Activated CD8-positive, alpha-beta memory T cell treated with anti-CD3 and anti-CD28 coated beads for 48 hours (primary cell): ENCODE data around the gene TMEM203.
A peak's percentile ranks its signal among the peaks of the same experiment; 100 is the strongest.

Source experiments
- DNase-seq, 3 experiments: peaks; one replicate each; pipeline ENCODE4 v3.0.0-alpha.2; 2020; ENCODE audit warnings: low read depth in 2 of 3, low spot score in 2 of 3

Gene TMEM203

DNA sequence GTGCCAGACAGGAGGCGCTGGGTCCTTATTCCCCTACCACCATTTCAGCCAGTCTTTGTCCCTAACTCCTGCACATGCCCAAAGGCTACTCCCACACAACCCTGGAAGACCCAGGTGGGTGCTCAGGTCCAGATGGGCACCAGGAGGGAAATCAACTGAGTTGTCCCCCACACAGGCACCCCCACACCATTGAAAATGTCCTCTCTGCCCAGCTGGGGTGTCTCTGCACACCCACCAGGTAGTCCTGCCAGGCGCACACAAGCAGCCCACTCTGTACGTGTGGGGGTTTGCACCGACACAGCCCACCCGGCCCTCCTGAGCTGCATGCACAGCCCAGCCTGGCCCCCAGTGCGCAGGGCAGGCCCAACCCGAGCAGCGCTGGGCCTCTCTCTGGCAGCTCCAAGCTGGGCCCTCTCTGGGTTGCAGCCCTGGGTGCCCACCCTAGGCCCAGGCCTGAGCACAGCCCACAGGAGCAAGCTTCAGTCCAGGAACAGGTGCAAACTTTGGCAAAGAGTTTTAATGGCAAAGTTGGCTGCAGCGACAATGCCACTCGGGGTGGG is 14.4 kb upstream of the TMEM203 start:
- DNase-seq: no peak

DNA sequence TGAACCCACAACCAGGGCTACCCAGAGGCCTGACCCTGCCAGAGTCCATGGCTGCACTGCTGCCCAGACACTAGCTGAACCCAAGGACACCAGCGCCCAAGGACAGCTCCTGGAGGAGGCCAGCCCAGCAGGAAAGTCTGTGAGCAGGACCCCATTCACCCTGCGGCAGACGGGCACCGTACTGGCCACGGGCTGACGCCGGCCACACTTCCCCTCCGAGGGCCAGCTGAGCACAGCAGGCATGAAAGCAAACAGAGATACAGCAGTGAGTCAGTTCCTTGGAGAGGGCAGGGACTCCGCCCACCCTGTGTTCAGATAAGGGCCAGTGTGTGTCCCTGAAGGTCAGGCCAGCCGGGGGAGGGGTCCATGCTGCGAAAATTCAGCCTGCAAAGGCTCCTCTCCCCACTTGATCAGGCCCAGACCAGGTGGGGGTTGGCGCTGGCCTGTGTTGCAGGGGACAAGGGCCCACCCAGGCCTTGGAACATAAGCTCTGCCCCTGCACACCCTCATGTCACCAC is 13.4 kb upstream of the TMEM203 start:
- no peak for DNase-seq

DNA sequence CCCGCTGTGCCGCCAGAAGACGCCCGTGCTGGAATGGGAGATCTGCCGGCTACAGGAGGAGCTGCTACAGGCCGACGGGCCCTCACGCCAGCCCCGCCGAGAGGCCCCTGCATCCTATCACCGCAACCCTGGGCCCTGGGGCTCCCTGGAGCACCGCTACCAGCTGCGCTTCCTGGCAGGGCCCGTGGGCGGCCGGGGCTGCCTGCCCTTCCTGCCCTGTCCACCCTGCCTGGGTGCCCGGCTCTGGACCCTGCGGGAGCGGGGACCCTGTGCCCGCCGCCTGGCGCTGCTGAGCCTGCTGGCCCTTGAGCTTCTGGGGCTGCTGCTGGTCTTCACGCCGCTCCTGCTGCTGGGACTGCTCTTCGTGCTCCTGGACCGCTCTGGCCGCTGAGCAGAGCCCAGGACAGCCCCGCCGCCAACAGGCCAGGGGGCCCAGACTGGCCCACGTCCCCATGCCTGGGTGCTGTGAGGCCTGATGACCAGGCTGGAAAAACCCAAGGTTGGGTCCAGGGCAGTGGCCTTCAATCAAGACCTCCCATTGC is 12.8 kb upstream of the TMEM203 start:
- no peak for DNase-seq

DNA sequence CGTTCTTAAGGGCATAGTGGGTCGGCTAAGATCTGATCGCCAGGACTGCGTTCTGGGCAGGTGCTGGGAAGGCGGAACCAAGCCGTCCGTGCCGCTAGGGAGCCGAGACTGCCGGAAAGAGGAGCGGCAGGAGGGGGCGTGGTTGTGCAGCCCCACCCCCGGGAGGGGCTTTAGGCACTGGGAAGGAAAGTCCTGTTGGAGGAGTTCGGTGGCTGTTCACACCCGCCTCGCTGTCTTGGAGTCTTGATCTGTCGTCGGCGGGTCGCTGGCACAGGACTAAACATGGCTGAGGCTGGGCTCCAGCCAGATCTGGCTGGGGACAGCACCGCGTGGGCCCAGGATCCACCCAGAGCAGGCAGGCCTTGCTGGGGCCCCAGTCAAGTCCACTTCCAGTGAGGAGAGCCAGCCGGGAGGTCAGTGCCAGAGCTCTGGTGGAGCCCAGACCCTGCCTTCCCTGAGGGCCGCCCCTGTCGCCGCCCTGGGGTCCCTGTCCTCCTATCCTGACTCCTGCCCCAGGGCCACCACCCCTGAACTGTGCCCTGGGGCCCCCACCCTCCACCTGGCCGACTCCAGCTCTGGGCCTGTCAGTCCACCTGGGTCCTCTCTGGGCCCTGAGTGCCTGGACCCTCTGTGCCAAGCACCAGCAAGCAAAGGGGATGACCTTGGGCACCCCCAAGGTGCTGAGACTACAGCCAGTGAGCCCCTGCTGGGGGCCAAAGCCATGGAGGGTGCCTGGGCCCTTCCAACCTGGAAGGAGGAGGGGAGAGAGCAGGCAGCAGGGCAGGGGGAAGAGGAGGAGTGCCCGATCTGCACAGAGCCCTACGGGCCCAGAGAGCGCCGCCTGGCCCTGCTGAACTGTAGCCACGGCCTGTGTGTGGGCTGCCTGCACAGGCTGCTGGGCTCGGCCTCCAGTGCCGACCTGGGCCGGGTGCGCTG is 12.1 kb upstream of the TMEM203 start:
- DNase-seq: no peak

DNA sequence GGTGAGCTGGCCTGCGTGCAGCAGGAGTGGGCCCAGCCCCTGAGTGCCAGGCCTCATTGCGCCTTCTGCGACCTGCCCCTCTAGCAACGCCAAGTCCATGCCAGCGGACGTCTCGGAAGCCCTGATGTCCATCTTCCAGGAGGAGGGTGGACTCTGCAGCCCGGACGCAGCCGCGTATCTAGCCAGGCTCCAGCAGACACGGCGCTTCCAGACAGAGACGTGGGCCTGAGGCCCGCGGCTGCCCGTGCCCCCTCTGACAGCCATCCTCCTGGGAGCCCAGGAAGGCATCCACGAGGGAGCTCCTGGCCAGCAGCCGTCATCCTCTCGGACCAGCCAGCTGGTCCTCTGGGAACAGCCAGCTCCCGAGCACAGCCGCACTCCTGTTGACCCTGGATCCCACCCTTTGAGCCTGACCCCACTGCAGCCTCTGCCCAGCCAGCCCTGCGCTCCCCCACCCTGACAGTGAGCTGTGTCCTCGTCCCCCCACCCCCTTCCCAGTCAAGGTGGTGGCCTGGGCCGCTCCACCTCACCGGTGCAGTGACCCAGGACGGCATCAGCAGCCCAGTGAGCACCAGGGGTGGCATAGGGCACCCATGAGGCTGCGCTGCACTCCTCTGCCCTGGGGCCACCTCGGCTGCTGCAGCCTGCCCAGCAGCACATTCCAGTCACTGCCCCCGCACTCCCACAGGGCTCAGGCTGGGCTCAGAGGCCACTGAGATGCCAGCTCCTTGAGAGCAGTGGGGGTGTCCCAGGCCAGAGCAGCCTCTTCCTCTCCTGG is 10.9 kb upstream of the TMEM203 start:
- no peak for DNase-seq

DNA sequence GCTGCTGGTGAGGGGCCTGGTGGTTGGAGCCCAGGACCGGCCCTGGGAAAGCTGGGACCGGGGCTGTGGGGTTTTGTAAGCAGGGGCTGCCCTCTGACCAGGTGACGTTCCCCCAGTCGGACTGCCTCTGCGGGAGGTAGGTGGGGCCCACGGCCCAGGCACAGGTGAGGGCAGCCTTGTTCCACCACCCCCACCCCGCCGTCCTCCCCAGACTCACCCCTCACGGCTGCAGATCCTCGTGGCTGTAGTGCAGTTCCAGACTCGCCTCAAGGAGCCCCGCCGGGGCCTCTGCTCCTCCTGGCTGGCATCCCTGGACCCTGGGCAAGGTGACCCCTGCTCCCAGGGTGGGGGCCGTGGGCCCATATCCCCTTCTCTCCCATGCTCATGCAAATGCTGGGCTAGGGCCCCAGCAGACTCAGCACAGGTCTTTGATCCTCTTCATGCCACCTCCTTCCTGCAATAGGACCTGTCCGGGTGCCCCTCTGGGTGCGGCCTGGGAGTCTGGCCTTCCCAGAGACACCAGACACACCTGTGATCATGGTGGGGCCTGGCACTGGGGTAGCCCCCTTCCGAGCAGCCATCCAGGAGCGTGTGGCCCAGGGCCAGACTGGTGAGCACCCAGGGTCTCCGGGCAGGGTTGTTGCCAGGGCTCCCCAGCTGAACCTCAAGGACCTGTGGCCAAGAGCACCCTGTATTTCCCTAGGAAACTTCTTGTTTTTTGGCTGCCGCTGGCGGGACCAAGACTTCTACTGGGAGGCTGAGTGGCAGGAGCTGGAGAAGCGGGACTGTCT is 9.9 kb upstream of the TMEM203 start:
- no peak for DNase-seq

DNA sequence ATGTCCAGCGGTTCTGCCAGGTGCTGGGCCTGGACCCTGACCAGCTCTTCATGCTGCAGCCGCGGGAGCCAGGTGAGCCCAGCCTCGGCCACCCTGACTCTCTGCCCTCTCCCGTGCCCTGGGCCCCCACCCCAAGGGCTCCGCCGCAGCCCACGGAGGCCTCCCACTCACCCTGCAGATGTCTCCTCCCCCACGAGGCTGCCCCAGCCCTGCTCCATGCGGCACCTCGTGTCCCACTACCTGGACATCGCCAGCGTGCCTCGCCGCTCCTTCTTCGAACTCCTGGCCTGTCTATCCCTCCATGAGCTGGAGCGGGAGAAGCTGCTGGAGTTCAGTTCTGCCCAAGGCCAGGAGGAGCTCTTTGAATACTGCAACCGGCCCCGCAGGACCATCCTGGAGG is 9.2 kb upstream of the TMEM203 start:
- no peak for DNase-seq

DNA sequence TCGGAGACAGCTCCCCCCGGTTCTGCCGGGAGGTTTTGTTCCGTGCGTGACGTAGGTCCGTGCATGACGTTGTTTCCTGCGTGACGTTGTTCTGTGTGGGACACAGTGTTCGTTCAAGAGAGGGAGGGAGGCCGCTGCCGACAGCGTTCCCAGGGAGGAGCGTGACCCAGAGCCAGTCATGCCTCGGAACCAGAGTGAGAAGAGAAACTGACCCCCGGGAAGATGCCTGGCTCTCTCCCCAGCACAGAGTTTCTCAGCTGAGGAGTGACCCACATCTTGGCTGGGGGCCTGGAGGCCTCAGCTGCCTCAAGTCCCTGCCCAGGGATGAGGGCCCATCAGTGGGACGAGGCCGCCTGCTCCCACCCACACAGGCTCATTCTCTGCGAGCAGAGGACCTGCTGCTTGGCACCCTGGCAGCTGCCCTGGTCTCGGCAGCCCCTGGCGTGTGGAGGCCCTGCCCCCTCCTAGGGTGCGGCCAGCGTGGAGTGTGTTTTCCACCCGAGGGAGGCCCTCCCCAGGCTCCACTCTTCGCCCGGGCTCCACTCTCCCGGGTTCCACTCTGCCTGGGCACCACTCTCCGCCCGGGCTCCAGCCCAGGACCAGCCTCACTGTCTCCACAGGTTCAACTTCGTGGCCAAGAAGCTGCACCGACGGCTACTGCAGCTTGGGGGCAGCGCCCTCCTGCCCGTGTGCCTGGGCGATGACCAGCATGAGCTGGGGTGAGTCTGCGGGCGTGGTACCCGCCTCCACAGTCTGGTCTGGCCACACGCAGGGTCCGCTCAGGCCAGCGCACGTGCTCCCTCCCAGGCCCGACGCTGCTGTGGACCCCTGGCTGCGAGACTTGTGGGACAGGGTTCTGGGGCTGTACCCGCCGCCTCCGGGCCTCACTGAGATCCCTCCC is 8.0 kb upstream of the TMEM203 start:
- DNase-seq: no peak

DNA sequence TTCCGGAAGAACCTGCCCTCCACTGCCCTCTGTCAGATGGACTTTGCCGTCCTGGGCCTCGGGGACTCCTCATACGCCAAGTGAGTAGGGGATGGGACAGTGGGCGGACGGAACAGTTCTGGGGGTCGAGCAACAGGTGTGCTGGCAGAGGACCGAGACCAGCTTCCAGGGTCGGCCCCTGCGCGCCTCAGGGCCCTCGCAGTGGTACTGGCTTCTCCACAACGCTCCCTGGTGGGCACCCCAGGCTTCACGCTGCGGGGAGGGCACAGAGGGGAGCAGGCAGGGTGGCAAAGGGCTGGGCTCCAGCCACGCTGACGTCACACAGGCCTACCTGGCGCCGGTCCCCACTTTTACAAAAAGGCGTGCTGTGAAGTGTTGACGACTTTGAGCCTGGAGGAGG is 7.1 kb upstream of the TMEM203 start:
- DNase-seq: no peak

DNA sequence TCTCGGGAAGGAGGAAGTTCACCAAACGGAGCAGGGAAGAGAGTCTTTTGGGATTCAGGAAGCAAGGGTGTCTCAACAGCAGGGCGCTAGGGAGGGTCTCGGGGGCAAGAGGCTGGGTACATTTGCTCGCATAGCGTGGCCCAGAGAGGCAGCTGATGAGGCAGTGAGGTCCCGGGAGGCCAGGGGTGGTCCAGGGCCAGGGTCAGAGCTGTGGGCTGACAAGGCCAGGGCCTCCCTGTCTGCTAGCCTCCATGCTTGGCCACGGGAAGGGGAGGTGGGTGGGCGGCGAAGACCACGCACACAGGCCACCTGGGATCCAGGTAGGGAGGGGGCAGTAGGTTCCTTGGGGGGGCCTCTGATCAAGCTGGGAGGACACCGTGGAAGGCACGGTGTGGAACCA is 6.1 kb upstream of the TMEM203 start:
- DNase-seq: no peak

DNA sequence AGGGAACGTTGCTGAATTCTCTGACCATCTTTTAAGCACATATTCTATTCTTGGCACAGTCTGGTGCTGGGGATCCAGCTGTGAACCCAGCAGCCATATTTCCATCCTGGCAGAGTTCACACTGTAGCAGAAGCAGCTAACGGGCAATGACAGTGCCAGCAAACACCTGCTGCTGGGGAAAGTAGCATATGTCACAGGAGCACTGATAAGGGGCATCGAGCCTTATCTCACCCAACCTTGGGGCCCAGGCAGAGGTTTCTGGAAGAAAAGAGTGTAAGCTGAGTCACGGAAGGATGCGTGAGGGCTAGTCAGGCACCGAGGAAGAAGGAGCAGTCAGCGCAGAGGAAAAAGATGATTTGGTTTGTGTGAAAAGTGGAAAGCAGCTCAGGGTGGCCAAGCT is 1.2 kb upstream of the TMEM203 start:
- DNase-seq: no peak

DNA sequence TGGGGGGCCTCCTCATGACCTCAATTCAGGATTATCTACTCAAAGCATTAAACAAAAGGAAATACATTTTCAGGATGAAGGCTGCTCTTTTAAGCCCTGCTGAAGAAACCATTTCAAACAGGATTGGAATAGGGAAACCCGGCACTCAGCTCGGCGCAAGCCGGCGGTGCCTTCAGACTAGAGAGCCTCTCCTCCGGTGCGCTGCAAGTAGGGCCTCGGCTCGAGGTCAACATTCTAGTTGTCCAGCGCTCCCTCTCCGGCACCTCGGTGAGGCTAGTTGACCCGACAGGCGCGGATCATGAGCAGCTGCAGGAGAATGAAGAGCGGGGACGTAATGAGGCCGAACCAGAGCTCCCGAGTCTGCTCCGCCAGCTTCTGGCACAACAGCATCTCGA is 720 bp downstream of the TMEM203 start:
- DNase-seq: no peak

DNA sequence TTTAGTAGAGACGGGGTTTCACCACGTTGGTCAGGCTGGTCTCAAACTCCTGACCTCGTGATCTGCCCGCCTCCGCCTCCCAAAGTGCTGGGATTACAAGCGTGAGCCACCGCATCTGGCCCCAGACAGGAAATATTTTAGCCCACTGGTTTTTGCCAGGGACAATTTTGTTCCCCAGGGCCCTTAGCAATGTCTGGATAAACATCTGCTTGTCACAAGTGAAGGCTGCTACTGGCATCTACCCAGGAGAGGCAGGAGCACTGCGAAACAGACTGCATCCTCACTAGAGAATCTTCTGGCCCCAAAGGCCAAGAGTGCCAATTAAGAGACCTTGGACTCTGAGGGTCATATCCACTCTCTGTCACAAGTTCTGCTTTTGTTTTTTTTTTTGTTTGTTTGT is 2.5 kb downstream of the TMEM203 start:
- no peak for DNase-seq

DNA sequence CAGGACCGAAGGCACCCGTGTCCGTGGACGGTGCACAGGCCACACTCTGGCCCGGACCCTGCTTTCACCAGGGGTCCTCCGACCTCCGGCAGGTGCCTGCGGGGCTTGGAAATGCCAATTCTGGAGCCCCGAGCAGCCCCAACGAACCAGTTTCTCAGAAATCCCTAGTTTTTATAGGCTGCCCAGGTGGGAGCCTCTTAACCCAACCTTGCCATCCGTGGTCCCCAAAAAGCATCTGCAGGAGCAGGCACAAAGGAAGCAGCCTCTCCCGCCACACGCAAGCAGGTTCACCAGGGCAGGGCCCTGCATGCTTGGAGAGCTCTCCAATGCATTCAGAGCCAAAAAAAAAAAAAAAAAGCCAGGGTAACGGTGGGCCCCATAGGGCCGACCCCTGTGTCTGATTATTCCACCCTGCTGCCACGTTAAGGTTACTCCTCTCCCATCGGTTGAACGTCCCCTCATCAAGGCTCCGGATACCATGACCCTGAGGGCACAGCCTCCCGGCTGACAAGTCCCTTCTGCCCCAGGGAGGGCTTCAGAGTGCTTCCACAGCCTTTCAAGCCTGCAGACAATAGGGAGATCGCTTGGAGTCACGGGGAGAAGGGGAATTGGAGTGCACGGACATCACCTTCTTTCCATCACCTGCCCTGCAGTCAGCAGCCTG is 4.1 kb downstream of the TMEM203 start:
- DNase-seq: no peak

DNA sequence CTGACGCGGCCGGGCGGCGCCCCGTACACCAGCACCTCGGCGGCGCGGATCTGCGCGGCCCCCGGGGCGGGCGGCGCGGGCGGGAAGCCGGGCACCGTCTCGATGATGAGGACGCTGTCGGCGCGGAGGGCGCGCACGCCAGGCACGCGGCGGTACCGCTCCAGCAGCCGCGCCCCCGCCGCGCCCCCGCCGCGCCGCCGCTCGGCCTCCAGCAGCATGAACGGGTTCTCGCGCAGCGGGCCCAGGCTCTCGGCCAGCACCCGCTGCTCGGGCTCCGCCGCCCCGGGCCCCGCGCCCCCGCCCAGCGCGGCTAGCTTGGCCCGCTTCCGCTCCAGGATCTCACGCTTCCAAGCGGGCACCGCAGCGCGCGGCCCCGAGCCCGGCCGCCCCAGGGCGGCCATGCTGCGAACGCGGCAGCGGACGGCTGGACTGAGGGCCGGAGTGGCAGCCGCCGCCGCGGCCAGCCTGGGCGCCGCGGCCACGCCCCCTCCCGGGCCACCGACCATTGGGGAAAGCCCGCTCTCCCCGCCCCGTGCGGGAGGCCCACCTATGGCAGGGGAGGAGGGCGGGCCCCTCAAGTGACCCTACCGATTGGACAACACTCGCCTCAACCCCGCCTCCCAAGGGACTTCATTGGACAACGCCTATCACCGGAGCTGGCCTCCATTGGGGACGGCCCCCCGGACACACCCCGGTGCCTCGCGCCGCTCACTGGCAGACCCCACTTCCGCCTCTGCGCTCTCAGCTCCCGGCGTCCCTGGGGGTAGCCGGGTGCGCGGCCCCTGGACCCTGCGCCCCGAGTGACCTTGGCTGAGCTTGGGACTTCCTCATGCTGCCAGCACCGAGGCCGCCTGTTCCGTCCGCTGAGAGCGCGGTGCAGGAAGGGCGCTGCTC is 4.9 kb downstream of the TMEM203 start, which contains the start of gene TPRN:
Gene TPRN, minus strand, starts transcription at position 431 of the 894 bp plus-strand sequence. Its CDS starts 30 bp downstream, at position 401.
- DNase-seq: peak; percentile 82 to 96 (median 93)

DNA sequence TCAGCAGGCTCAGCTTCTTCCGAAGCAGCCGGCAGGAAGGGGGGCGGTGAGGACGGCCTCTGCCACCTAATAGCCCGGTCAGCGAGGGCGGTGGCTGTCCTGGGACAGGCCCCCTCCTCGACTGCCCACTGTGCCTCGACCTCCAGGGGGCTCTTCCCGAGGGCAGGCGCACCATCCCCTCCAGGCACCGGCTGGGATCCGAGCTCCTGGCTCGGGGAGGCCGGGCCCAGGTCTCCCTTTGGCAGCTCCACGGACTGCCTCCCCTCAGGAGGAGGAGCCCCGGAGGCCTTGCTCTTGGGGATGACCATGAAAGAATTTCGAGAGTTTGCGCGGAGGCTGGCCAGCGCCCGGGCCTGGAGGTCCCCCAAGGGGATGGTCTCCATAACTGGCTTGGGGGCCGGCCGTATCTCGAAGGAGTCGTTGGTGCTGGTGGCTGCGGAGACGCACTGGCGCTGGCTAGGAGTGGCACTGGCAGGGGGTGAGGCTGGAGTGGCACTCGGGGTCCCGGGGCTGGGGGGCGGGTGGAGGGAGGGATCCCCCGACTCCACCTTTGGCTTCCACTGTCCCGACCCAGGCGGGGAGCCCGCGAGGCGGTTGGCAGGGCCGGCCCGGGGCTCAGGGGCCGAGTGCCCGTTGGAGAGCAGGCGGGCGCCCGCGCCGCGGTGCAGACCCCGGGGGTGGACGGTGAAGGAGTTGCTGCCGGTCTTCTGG is 5.9 kb downstream of the TMEM203 start:
- no peak for DNase-seq

DNA sequence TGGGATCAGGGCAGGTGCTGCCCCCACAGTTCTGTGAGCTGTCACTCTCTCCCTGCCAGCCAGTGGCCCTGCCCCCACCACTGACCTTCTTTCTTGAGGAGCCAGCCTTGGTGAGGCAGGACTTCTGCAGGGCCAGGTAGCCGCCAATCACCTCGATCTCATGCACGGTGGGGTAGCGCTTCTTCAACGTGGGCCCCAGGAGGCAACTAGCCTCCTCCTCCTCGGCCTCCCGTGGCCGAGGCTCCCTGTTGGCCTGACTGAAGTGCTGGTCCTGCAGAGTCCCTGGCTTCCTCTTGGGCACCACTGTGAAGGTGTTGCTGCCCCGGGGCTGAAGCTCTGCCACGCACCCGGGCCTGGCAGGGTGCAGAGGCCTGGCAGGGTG is 6.6 kb downstream of the TMEM203 start:
- DNase-seq: no peak
